Natural killer cell (primary cell): ENCODE measurements around the gene FAM186B. TPM values are rescaled to one million over a fixed set of nuclear protein-coding genes. Genes with fewer than 3 reads are reported as not detected.

Experiments
- ATAC-seq, 3 donors: fragments of 150-1000 bp in 2 of 3; fragments of 200-7000 bp in 1 of 3; cut with Tn5 transposase; 1 replicate in 1 of 3; 2 replicates in 2 of 3; pipeline ENCODE4 v1.10.0; 2021; ENCODE audit warnings: mild to moderate bottlenecking in 2 of 3, moderate library complexity in 2 of 3
- DNase-seq, 2 donors: peaks; one replicate each; pipeline versions ENCODE4 v3.0.0 to v3.0.0-alpha.2; 2013 to 2021; ENCODE audit warnings: mixed read lengths in 1 of 2
- H3K27ac ChIP-seq: one replicate; pipeline ENCODE4 v1.5.1; 2013; ENCODE audit warnings: mild to moderate bottlenecking, low read length
- H3K27me3 ChIP-seq: one replicate; pipeline ENCODE4 v1.6.1; 2013; ENCODE audit warnings: low read length; ENCODE audit not compliant: control insufficient read depth, insufficient read depth
- H3K36me3 ChIP-seq: one replicate; pipeline ENCODE4 v1.6.1; 2013; ENCODE audit warnings: low read length; ENCODE audit not compliant: control insufficient read depth, insufficient read depth
- H3K4me1 ChIP-seq: one replicate; pipeline ENCODE4 v1.6.1; 2013; ENCODE audit warnings: low read length; ENCODE audit not compliant: control insufficient read depth, insufficient read depth
- H3K4me3 ChIP-seq: one replicate; pipeline ENCODE4 v1.5.1; 2013; ENCODE audit warnings: low read length
- H3K9me3 ChIP-seq: one replicate; pipeline ENCODE4 v1.6.1; 2013; ENCODE audit warnings: low read length; ENCODE audit not compliant: control insufficient read depth, insufficient read depth
- H3K27ac Mint-ChIP-seq, 2 donors: one replicate each; pipeline ENCODE4 v1.8.0; 2022; ENCODE audit warnings: mild to moderate bottlenecking in 2 of 2, mixed read lengths in 2 of 2, moderate library complexity in 1 of 2
- H3K27me3 Mint-ChIP-seq, 2 donors: one replicate each; pipeline ENCODE4 v1.8.0; 2022; ENCODE audit warnings: low read depth in 2 of 2, mixed read lengths in 2 of 2
- H3K36me3 Mint-ChIP-seq: one replicate; pipeline ENCODE4 v1.8.0; 2022; ENCODE audit warnings: mixed read lengths
- H3K4me1 Mint-ChIP-seq, 2 donors: one replicate each; pipeline ENCODE4 v1.8.0; 2022; ENCODE audit warnings: mixed read lengths in 2 of 2
- H3K4me3 Mint-ChIP-seq: one replicate; pipeline ENCODE4 v1.8.0; 2022; ENCODE audit warnings: mild to moderate bottlenecking, moderate library complexity, mixed read lengths
- H3K9me3 Mint-ChIP-seq, 2 donors: one replicate each; pipeline ENCODE4 v1.8.0; 2022; ENCODE audit warnings: mixed read lengths in 2 of 2
- WGBS: methylation state at CpG from one replicate; pipeline ENCODE4 v1.1.7; 2013; ENCODE audit warnings: missing lambda C conversion rate; ENCODE audit not compliant: insufficient coverage; 5-methylcytosine and 5-hydroxymethylcytosine counted together
- intact Hi-C: fragments of 100-400 bp; cut with micrococcal nuclease; formaldehyde crosslinking; loops from one replicate; pipeline ENCODE4 v1.14.2; 2022
- total RNA-seq, 4 donors: library from RNA; stranded (reverse); fragments of 120-200 nt in 1 of 4; gene quantifications; one replicate each; pipeline versions ENCODE4 v1.2.3 to v1.2.4, GENCODE V29; 2013 to 2022
- TF ChIP-seq, protein P1 (sequence below): fragments of 200-600 bp; IDR thresholded peaks from one replicate; pipeline ENCODE4 v1.8.0; 2022; ENCODE audit warnings: antibody characterized with exemption

FAM186B gene
- total RNA-seq, 3 donors from 2014 or later (not counting 1 experiment from before 2014, with no cell fraction given), result 0.56 to 0.85 (median 0.77) TPM

DNA sequence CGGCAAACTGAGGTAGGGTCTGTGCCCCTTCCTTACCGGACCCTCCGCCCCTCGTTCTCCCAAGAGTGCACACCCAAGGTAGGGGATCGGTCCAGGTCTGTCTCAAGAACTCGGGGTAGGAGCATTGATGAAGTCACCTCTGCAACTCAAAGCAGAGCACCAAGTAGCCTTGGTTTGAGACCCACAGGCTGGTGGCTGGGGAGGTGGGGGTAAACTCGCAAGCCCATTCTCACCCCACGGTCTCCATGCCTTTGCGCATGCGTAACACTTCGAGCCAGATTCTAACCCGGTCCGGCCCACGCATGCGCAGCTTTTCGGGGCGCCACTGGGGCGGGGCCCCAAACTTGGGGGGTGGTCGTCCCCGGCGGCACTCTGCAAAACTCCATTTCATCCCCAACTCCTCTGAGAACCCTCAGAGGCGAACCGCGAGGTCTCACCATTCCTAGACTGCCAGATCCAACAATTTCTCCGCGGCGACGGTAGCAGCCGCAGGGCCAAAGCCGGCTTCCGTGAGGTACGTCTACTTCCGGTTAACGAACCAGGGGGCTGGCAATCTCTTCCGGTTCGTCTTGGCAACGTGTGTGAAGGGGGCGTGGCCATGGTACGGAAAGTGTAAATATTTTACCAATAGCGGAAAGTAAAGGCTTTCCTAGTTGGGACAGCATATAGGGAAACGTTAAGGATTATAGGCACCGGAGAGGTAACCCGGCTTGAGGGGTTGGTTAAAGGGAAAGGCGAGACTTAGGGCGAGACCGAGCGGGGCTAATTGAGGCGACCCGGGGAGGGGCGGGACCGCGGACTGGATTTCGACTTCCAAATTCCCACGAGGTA lies 37.6 kb downstream of the FAM186B start, which contains the start of gene MCRS1:
Gene MCRS1 (minus strand): TSS at position 532 of the 831 bp plus-strand sequence. CDS start 1,411 bp downstream, outside the sequence.
- DNase-seq, result peak; percentile 83 to 96
- H3K27me3 ChIP-seq, result no peaks in the 10 kb centered on the region
- H3K4me3 ChIP-seq, result peak within 1 kb of the TSS; percentile 85
- H3K4me1 ChIP-seq, result peaks cover 55% of the 10 kb centered on the region
- ATAC-seq, result peak; percentile 90 to 91 (median 90)
- no peaks in the 10 kb centered on the region for H3K27me3 Mint-ChIP-seq
- H3K27ac ChIP-seq, result peak within 1 kb of the TSS; percentile 95
- peak within 1 kb of the TSS; percentile 100 for H3K4me3 Mint-ChIP-seq
- TF ChIP-seq, protein P1, sequence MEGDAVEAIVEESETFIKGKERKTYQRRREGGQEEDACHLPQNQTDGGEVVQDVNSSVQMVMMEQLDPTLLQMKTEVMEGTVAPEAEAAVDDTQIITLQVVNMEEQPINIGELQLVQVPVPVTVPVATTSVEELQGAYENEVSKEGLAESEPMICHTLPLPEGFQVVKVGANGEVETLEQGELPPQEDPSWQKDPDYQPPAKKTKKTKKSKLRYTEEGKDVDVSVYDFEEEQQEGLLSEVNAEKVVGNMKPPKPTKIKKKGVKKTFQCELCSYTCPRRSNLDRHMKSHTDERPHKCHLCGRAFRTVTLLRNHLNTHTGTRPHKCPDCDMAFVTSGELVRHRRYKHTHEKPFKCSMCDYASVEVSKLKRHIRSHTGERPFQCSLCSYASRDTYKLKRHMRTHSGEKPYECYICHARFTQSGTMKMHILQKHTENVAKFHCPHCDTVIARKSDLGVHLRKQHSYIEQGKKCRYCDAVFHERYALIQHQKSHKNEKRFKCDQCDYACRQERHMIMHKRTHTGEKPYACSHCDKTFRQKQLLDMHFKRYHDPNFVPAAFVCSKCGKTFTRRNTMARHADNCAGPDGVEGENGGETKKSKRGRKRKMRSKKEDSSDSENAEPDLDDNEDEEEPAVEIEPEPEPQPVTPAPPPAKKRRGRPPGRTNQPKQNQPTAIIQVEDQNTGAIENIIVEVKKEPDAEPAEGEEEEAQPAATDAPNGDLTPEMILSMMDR, result no peak
- H3K9me3 ChIP-seq, result no peaks in the 10 kb centered on the region
- H3K9me3 Mint-ChIP-seq, result no peaks in the 10 kb centered on the region
- intact Hi-C loops, result no loop called here
- H3K4me1 Mint-ChIP-seq, result peaks cover 57 to 58% of the 10 kb centered on the region in 2 donors
- WGBS, result under 1% methylated on average over 54 of the region's 54 CpGs
- peaks cover 18% of the 10 kb centered on the region for H3K36me3 ChIP-seq
- H3K27ac Mint-ChIP-seq, result peak within 1 kb of the TSS; percentile 97 to 99
- H3K36me3 Mint-ChIP-seq, result peaks cover under 1% of the 10 kb centered on the region

DNA sequence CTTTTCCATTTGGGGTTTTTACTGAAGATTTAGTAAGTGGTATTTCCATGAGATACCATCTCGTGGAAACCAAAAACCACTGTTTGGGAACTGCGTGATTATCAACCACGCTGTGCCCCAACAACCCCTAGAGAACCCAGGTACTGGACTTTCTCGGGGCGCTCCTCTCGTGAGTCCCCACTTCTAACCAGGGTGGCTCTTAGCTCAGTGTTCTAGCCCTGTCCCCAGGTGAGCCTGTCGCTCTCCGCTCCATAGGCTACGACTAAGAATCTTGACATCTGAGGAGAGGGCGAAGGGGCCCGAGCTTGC lies 38.2 kb downstream of the FAM186B start:
- intact Hi-C loops, result no loop called here
- peak in 2 of 3 donors; percentile 5 to 17 for ATAC-seq
- no peak for DNase-seq
- peak overlapping the region; percentile 95 for H3K27ac ChIP-seq
- TF ChIP-seq, protein P1, result no peak
- H3K36me3 ChIP-seq, result peaks cover 24% of the 10 kb centered on the region
- 2% methylated on average over 11 of the region's 11 CpGs for WGBS
- H3K27ac Mint-ChIP-seq, result peak overlapping the region; percentile 97 to 99
- peak overlapping the region; percentile 100 for H3K4me3 Mint-ChIP-seq
- peaks cover 57 to 58% of the 10 kb centered on the region in 2 donors for H3K4me1 Mint-ChIP-seq
- H3K27me3 Mint-ChIP-seq, result no peaks in the 10 kb centered on the region
- no peaks in the 10 kb centered on the region for H3K9me3 Mint-ChIP-seq
- H3K4me3 ChIP-seq, result peak overlapping the region; percentile 85
- no peaks in the 10 kb centered on the region for H3K27me3 ChIP-seq
- peaks cover 55% of the 10 kb centered on the region for H3K4me1 ChIP-seq
- H3K36me3 Mint-ChIP-seq, result peaks cover 6% of the 10 kb centered on the region
- H3K9me3 ChIP-seq, result no peaks in the 10 kb centered on the region

DNA sequence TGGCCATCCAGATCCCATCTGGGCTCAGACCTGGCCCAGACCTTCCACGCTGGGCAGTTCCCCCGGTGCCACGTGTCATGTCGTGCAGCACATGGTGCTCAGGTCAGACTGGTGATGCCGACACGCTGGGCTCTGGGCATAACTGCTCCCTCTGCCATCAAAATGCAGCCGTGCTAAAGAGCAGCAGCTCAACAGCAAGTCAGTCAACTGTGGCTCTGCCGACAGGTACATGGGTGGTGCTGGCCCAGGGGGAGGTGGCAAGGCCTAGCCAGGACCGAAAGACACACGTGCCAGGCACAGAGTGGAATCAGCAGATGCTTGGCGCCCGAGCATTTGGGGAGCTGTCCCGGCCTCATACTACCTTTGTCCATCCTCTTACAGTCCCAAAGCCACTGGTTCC lies 39.1 kb downstream of the FAM186B start:
- Mint-ChIP-seq H3K27me3 (no peaks in the 10 kb centered on the region), H3K36me3 (peaks cover 11% of the 10 kb centered on the region), H3K9me3 (no peaks in the 10 kb centered on the region), H3K27ac (no peak overlapping the region), H3K4me3 (no peak overlapping the region), H3K4me1 (peaks cover 57 to 60% of the 10 kb centered on the region in 2 donors)
- Histone ChIP-seq H3K9me3 (no peaks in the 10 kb centered on the region), H3K4me3 (no peak overlapping the region), H3K27ac (no peak overlapping the region), H3K36me3 (peaks cover 31% of the 10 kb centered on the region), H3K27me3 (no peaks in the 10 kb centered on the region), H3K4me1 (peaks cover 55% of the 10 kb centered on the region)
- ATAC-seq, result no peak
- WGBS, result 97% methylated on average over 13 of the region's 13 CpGs
- intact Hi-C loops, result no loop called here
- TF ChIP-seq, protein P1, result no peak
- DNase-seq, result no peak
